Neural progenitor cell (in vitro differentiated cells): ENCODE data around the gene LEMD3. TPM values are rescaled to one million over a fixed set of nuclear protein-coding genes. Genes with fewer than 3 reads are reported as not detected.

ENCODE experiments used
- DNase-seq: peaks from one replicate; pipeline ENCODE4 v3.0.0-alpha.2; 2016; ENCODE audit warnings: low spot score
- H2AFZ ChIP-seq: fragments of 200-600 bp; sonication (generic); replicated peaks from 2 replicates; pipeline ENCODE4 v1.6.1; 2016; ENCODE audit warnings: antibody characterized with exemption
- H3F3A ChIP-seq: fragments of 200-600 bp; sonication (generic); 2 replicates; pipeline ENCODE4 v1.6.1; 2016; ENCODE audit warnings: antibody characterized with exemption, low read depth
- H3K27ac ChIP-seq: fragments of 200-600 bp; sonication (generic); 2 replicates; pipeline ENCODE4 v1.5.1; 2016; ENCODE audit warnings: mild to moderate bottlenecking
- H3K27me3 ChIP-seq: fragments of 200-600 bp; sonication (generic); 2 replicates; pipeline ENCODE4 v1.6.1; 2016; ENCODE audit warnings: mild to moderate bottlenecking, moderate library complexity
- H3K36me3 ChIP-seq: fragments of 200-600 bp; sonication (generic); 2 replicates; pipeline ENCODE4 v1.5.1; 2016
- H3K4me1 ChIP-seq: fragments of 200-600 bp; sonication (generic); 2 replicates; pipeline ENCODE4 v1.6.1; 2016; ENCODE audit warnings: mixed run types
- H3K4me2 ChIP-seq: fragments of 200-600 bp; sonication (generic); 2 replicates; pipeline ENCODE4 v1.6.1; 2016
- H3K4me3 ChIP-seq: fragments of 200-600 bp; sonication (generic); 2 replicates; pipeline ENCODE4 v1.5.1; 2016
- H3K79me2 ChIP-seq: fragments of 200-600 bp; sonication (generic); 2 replicates; pipeline ENCODE4 v1.6.1; 2016; ENCODE audit warnings: low read depth
- H3K9ac ChIP-seq: fragments of 200-600 bp; sonication (generic); 2 replicates; pipeline ENCODE4 v1.6.1; 2016
- H3K9me3 ChIP-seq: fragments of 200-600 bp; sonication (generic); 2 replicates; pipeline ENCODE4 v1.5.1; 2016; ENCODE audit warnings: low read depth
- H4K20me1 ChIP-seq: fragments of 200-600 bp; sonication (generic); 2 replicates; pipeline ENCODE4 v1.6.1; 2016; ENCODE audit warnings: low read depth
- H3K27ac Mint-ChIP-seq: 3 replicates; pipeline ENCODE4 v1.8.0; 2021; ENCODE audit warnings: mixed read lengths
- H3K27me3 Mint-ChIP-seq: 2 replicates; pipeline ENCODE4 v1.8.0; 2022; ENCODE audit warnings: low read depth, mild to moderate bottlenecking, inconsistent platforms, moderate library complexity, mixed read lengths; ENCODE audit not compliant: insufficient read depth
- H3K36me3 Mint-ChIP-seq: 3 replicates; pipeline ENCODE4 v1.8.0; 2021; ENCODE audit warnings: mixed read lengths
- H3K4me1 Mint-ChIP-seq: 3 replicates; pipeline ENCODE4 v1.8.0; 2021; ENCODE audit warnings: mixed read lengths
- H3K4me3 Mint-ChIP-seq: 3 replicates; pipeline ENCODE4 v1.8.0; 2021; ENCODE audit warnings: mild to moderate bottlenecking, moderate library complexity, mixed read lengths
- H3K9me3 Mint-ChIP-seq: 3 replicates; pipeline ENCODE4 v1.8.0; 2020; ENCODE audit warnings: mixed read lengths
- CTCF ChIP-seq: fragments of 200-600 bp; sonication (generic); IDR thresholded peaks from 2 replicates; pipeline ENCODE4 v1.5.1; 2017; ENCODE audit warnings: antibody characterized with exemption, mild to moderate bottlenecking
- EZH2 ChIP-seq: fragments of 200-600 bp; sonication (generic); IDR thresholded peaks from 2 replicates; pipeline ENCODE4 v1.6.1; 2017; ENCODE audit warnings: antibody characterized with exemption, mild to moderate bottlenecking, moderate library complexity
- EZH2phosphoT487 ChIP-seq: fragments of 200-600 bp; sonication (generic); IDR thresholded peaks from 2 replicates; pipeline ENCODE4 v1.6.1; 2017; ENCODE audit warnings: antibody characterized with exemption
- total RNA-seq: library from RNA; depleted of rRNA; stranded (reverse); fragments of >200 nt; gene quantifications from 2 replicates; pipeline ENCODE4 v1.2.3, GENCODE V29; 2015; ENCODE audit warnings: low replicate concordance

LEMD3 gene
- total RNA-seq, 1 donor from 2014 or later, result 11.5 TPM

- H3K4me1 Mint-ChIP-seq, result no peaks in the 10 kb centered on the region
- no peaks in the 10 kb centered on the region for H3K36me3 ChIP-seq
- no peak for DNase-seq
- peaks cover 3% of the 10 kb centered on the region for H3K79me2 ChIP-seq
- H3K9ac ChIP-seq, result no peak overlapping the region
- no peaks in the 10 kb centered on the region for H3K27me3 Mint-ChIP-seq
- H3K4me3 ChIP-seq, result no peak overlapping the region
- peaks cover 8% of the 10 kb centered on the region for H3K9me3 Mint-ChIP-seq
- H3K36me3 Mint-ChIP-seq, result peaks cover 43% of the 10 kb centered on the region
- H3K27ac ChIP-seq, result no peak overlapping the region
- H3K27ac Mint-ChIP-seq, result no peak overlapping the region
- H4K20me1 ChIP-seq, result no peaks in the 10 kb centered on the region
- no peak overlapping the region for H2AFZ ChIP-seq
- H3K27me3 ChIP-seq, result no peaks in the 10 kb centered on the region
- H3F3A ChIP-seq, result no peaks in the 10 kb centered on the region
- H3K9me3 ChIP-seq, result no peaks in the 10 kb centered on the region
- no peak overlapping the region for H3K4me2 ChIP-seq
- peaks cover 4% of the 10 kb centered on the region for H3K4me1 ChIP-seq
- no peak for TF ChIP-seq CTCF
- H3K4me3 Mint-ChIP-seq, result no peak overlapping the region
Observed at GRCh38 chr12:65192963-65193516, 23.7 kb downstream of the LEMD3 start.

- no peak for DNase-seq
- Histone ChIP-seq H3K27ac (no peak overlapping the region), H3F3A (no peaks in the 10 kb centered on the region), H3K36me3 (no peaks in the 10 kb centered on the region), H3K79me2 (peaks cover 18% of the 10 kb centered on the region), H3K4me2 (no peak overlapping the region), H3K9me3 (no peaks in the 10 kb centered on the region), H3K4me1 (peaks cover 12% of the 10 kb centered on the region), H3K4me3 (no peak overlapping the region), H3K27me3 (no peaks in the 10 kb centered on the region), H2AFZ (no peak overlapping the region), H4K20me1 (no peaks in the 10 kb centered on the region), H3K9ac (no peak overlapping the region)
- TF ChIP-seq CTCF (no peak), EZH2 (no peak), EZH2phosphoT487 (no peak)
- Mint-ChIP-seq H3K36me3 (peaks cover 44% of the 10 kb centered on the region), H3K27me3 (no peaks in the 10 kb centered on the region), H3K27ac (no peak overlapping the region), H3K4me3 (no peak overlapping the region), H3K9me3 (peaks cover 8% of the 10 kb centered on the region), H3K4me1 (no peaks in the 10 kb centered on the region)
Observed at GRCh38 chr12:65194949-65195348, 25.6 kb downstream of the LEMD3 start.

- no peak overlapping the region for H3K4me3 Mint-ChIP-seq
Observed at GRCh38 chr12:65195387-65196055, 26.1 kb downstream of the LEMD3 start.

More at GRCh38 chr12:65195387-65196055, 26.1 kb downstream of the LEMD3 start:
- DNase-seq, result no peak
- peaks cover 8% of the 10 kb centered on the region for H3K9me3 Mint-ChIP-seq
- H3K4me1 Mint-ChIP-seq, result no peaks in the 10 kb centered on the region
- no peak for TF ChIP-seq EZH2phosphoT487
- no peak for TF ChIP-seq EZH2
- TF ChIP-seq CTCF, result no peak
- Histone ChIP-seq H3K27me3 (no peaks in the 10 kb centered on the region), H3F3A (no peaks in the 10 kb centered on the region), H3K9ac (no peak overlapping the region), H4K20me1 (no peaks in the 10 kb centered on the region), H3K9me3 (no peaks in the 10 kb centered on the region), H2AFZ (no peak overlapping the region), H3K79me2 (peaks cover 20% of the 10 kb centered on the region), H3K27ac (no peak overlapping the region), H3K4me1 (peaks cover 12% of the 10 kb centered on the region), H3K36me3 (no peaks in the 10 kb centered on the region), H3K4me3 (no peak overlapping the region), H3K4me2 (no peak overlapping the region)
- no peak overlapping the region for H3K27ac Mint-ChIP-seq
- H3K36me3 Mint-ChIP-seq, result peaks cover 44% of the 10 kb centered on the region
- H3K27me3 Mint-ChIP-seq, result no peaks in the 10 kb centered on the region
